Fibroblast of skin of right biceps (primary cell): ENCODE measurements around the gene PLCXD1.
A peak's percentile ranks its signal among the peaks of the same experiment; 100 is the strongest.
"Not testable (repeated sequence)": the region's sequence is repeated elsewhere in the genome, so short reads cannot be mapped to it uniquely, and the experiment has no call there.

ENCODE experiments used
- DNase-seq: peaks from one replicate; pipeline ENCODE4 v3.0.0-alpha.2; 2013

The PLCXD1 gene

DNA sequence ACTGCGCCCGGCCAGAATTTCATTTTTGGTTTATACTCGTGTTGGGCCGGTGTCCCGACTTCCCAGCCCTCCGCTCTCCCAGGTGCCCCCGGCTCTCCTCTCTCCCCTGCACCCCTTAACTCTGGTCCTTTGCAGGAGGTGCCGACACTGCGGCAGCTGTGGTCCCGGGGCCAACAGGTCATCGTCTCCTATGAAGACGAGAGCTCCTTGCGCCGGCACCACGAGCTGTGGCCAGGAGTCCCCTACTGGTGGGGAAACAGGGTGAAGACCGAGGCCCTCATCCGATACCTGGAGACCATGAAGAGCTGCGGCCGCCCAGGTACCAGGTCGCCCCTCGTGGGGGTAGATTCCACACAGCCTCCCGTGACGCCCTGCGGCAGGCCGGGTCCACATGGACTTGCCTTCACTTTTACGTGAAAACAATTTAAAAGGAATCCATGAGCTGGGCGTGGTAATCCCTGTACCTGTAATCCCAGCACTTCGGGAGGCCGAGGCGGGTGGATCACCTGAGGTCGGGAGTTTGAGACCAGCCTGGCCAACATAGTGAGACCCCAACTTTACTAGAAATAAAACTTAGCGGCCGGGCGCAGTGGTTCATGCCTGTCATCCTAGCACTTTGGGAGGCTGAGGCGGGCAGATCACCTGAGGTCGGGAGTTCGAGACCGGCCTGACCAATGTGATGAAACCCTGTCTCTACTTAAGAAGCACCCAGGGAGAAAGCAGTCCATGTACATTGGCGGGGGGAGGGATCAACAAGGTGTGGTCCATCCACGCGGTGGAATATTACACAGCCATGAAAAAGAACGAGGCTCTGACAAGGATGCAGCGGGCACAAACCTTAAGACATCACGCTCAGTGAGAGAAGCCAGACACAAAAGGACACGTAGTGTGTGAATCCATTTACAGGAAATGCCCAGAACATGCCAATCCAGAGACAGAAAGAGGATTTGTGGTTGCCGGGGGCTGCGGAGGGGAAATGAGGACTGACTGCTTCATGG, 12.0 kb downstream of the PLCXD1 start:
- no peak for DNase-seq

DNA sequence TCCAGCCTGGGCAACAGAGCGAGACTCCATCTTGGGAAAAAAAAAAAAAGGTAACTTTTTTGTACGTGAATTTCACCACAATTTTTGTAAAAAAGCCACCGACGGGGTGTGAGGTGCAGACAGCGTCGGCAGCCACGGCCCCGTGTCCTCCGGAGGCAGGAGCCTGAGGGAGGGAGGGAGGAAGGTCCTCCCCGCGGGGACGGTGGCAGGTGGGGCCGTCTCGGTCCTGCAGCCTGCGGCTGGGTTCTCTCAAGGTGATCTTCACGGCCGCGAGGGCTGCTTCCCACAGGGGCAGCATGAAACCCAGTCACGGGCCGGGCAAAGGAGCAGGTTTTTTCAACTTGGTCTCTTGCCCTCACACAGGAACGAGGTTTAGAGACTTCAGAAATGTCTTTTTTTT, 14.0 kb downstream of the PLCXD1 start:
- no peak for DNase-seq

DNA sequence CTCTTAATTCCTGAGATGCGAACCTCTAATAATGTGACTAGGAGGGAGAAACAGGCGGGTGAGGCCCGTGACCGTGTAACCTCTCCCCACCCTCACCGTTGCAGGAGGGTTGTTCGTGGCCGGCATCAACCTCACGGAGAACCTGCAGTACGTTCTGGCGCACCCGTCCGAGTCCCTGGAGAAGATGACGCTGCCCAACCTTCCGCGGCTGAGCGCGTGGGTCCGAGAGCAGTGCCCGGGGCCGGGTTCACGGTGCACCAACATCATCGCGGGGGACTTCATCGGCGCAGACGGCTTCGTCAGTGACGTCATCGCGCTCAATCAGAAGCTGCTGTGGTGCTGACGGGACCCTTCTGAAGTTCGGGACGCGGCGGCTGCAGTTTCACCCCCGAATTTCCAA, 17.8 kb downstream of the PLCXD1 start:
- no peak for DNase-seq

DNA sequence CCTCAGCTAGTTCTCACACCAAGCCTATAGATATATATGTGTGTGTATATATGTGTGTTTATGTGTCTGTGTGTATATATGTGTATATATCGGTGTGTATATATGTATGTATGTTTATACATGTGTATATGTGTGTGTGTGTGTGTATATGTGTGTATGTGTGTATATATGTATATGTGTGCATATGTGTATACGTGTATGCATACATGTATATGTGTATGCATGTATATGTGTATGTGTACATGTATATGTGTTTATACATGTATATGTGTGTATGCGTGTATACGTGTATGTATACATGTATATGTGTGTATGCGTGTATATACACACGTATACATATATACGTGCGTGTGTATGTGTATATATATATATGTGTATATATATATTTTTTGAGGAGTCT, 19.2 kb downstream of the PLCXD1 start:
- DNase-seq, result no peak

DNA sequence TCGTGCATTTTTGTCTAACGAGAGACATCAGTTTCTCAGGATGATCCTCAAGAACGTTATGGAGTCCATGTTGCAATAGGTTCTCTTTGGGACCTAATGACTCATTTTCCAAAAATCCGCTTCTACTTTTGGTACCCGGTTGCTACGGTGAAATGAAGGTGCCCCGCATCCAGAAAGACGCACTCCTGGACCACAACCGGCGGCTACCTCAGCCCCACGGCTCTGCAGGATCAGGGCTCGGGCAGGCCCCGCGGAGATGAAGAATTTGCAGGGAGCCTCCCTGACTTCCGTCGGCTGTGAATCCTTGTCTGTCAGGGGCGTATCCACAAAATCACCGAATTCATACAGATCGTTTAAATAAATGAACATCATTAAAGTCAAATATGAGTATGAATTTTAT, 21.8 kb downstream of the PLCXD1 start:
- DNase-seq, result peak; percentile 16

DNA sequence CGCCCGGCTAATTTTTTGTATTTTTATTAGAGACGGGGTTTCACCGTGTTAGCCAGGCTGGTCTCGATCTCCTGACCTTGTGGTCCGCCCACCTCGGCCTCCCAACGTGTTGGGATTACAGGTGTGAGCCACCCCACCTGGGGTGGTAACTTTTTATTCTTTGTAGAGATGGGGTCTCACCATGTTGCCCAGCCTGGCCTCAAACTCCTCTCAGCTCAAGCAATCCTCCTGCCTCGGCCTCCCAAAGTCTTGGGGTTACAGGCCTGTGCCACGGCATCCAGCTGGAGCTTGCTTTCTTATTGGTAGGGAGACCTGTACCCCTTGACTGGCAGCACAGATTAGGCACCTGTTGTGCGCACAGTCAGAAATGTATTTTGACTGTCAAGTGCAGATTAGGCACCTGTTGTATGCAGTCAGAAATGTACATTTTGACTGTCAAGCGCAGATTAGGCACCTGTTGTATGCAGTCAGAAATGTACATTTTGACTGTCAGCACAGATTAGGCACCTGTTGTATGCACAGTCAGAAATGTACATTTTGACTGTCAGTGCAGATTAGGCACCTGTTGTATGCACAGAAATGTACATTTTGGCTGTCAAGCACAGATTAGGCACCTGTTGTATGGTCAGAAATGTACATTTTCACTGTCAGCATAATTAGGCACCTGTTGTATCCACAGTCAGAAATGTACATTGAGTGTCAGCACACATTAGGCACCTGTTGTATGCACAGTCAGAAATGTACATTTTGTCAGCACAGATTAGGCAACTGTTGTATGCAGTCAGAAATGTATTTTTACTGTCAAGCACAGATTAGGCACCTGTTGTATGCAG, 24.8 kb downstream of the PLCXD1 start:
- not testable (repeated sequence) for DNase-seq

DNA sequence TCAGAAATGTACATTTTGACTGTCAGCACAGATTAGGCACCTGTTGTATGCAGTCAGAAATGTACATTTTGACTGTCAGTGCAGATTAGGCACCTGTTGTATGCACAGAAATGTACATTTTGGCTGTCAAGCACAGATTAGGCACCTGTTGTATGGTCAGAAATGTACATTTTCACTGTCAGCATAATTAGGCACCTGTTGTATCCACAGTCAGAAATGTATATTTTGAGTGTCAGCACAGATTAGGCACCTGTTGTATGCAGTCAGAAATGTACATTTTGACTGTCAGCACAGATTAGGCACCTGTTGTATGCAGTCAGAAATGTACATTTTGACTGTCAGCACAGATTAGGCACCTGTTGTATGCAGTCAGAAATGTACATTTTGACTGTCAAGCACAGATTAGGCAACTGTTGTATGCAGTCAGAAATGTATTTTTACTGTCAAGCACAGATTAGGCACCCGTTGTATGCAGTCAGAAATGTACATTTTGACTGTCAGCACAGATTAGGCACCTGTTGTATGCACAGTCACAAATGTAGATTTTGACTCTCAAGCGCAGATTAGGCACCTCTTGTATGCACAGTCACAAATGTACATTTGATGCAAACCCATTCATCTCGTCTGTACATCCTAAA, 25.6 kb downstream of the PLCXD1 start:
- DNase-seq, result not testable (repeated sequence)

DNA sequence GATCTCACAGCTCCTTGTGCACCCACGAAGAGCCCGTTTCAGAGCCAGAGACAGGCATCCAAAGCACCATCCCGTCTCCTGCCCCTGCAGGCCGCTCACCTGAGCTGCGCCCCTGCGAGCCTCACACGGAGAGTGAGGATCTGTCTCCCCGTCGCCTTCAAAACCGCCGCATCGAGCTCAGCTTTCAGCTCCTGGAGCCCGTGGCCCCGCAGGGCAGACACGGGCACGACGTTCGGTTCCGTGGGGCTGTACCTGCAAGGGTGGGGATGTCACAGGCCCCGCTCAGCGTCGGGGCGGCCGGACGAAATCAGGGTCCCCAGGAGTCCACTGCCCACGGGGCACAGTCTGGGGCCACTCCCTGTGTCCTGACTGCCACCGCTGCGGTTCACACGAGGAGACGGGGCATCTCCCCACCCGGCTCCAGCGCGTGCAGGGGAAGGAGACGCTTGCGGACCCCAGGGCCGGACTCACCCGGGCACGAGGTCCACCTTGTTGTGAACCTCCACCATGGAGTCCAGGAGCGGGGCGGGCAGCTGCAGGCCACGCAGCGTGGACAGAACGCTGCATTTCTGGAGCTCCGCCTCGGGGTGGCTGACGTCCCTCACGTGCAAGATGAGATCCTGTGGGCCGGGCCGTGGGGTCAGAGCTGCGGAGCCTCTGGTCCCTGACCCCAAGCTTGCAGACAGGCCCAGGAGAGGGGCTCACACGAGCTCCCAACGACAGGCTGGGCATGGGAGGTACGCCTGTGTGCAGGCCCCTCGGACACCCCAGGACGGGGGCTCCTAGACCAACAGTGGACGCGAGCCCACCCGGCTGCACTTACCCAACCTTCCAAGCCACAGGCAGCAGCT, 26.3 kb downstream of the PLCXD1 start:
- no peak for DNase-seq

DNA sequence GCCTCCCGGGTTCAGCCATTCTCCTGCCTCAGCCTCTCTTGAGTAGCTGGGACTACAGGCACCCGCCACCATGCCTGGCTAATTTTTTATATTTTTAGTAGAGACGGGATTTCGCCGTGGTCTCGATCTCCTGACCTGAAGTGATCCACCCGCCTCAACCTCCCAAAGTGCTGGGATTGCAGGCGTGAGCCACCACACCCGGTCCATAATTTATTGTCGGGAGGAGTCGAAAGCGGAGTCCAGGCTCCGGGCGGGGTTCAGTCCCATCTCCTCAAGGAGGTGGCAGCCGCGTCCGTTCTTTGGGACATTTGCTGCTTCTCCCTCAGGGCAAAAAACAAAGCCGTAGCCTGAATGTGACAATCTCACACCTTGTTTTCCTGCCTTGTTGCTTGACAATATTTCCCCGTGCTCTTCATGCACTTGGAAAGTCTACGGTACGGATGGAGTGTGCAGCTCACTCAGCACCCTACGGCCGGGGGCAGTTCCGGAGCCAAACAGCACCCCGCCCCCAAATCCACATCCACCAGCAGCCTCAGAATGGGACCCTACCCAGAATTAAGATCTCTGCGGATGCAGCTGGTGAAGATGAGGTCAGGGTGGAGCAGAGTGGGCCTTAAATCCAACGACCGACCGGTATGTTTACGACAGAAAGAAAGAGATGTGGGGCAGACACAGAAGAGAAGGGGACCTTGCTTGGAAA, 27.8 kb downstream of the PLCXD1 start:
- DNase-seq, result no peak

DNA sequence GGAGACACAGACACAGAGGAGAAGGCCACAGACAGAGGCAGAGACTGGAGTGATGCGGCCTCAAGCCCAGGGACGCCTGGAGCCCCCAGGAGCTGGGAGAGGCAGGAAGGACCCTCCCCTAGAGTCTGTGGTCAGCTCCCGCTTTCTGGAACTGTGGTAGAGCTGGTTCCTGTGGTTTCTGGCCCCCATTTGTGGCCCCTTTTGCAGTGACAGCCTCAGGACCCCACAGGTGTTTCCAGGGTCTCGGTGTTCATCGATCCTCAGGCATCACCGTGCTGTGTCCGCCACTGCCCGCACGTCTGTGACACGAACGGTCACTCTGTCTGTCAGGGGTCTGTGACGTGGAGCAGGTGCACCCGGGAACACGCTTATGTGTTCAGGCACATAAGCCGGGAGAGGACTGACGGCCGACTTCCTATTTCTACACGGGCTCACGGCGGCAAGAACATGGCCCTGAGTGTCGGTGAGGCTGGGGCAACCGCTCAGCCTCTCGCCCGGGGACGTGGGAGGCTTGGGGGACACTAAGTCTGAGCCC, 29.5 kb downstream of the PLCXD1 start:
- no peak for DNase-seq

DNA sequence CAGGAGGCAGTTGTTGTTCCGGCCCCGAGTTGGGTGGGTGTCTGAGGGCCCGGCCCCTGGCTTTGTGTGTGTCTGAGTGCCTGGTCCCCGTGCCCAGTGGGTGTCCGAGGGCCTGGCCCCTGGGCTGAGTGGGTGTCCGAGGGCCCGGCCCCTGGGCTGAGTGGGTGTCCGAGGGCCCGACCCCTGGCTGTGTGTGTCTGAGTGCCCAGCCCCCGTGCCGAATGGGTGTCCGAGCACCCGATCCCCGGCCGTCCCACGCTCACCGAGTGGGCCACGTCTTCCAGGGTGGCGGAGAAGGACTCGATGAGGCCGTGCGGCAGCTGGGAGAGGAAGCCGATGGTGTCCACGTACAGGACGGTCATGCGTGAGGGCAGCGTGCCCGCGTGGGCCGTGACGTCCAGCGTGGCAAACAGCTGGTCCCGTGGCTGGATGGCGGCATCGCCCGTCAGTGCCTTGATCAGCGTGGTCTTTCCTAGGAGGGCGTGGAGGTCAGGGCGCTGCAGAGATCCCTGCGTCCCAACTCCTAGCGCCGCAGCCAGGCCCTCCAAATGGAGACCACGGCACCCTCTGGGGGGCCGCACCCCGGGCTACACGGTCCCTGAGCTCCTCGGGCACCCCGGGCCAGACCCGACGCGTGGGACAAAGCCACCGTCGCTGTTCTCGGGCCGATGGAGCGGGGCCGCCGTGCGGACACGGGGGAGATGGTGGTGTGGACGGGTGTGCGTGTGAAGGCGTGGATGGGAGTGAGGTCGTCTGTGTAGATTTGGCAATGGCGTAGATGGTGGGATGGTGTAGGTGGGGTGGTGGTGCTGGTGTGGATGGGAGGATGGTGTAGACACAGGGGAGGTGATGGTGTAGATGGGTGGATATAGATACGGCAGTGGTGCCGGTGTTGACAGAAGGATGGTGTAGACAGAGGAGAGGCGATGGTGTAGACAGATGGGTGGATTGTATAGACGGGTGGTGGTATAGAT, 30.3 kb downstream of the PLCXD1 start:
- DNase-seq, result no peak

DNA sequence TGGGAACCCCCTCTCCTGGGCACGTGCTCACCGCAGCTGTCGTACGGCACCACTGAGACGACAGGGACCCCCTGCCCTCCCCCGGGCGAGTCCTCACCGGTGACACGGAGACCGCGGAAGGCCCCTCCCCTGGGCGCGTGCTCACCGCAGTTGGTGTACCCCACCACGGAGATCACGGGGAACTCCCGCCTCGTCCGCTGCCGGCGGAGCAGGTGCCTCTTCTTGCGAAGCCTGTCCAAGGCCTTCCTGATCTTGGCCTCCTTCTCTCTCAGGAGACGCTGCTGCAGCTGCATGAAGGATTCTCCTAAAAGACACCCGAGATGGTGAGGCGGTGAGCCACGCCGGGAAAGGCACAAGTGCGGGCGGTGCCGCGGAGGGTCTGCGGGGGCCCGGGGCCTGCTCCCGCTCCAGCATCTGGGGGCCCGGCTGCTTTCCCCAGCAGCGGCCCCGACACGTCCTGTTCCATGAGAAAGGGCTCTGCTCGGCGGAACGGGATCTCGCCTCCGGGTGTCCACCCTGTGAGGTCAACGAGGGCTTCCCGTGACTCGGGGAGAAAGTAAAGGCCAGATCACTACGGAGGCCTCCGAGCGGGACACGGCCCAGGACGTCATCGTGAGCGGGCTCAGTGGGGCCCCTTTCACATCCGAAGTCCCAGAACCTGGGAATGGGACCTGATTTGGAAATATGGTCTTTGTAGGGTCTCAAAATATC, 31.6 kb downstream of the PLCXD1 start:
- DNase-seq, result no peak

DNA sequence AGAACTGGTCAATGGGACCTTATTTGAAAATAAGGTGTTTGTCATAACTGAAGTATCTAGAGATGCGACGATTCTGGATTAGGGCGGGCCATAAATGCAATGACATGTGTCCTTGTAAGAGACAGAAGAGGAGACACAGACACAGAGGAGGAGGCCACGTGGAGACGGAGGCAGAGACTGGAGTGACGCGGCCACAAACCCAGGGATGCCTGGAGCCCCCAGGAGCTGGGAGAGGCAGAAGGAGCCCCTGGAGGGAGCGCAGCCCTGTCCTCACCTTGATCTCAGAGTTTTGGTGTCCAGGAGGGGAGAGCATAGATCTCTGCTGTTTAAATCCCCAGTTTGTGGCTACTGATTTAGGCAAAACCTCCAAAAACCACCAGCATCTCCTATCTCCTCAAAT, 32.4 kb downstream of the PLCXD1 start:
- no peak for DNase-seq

DNA sequence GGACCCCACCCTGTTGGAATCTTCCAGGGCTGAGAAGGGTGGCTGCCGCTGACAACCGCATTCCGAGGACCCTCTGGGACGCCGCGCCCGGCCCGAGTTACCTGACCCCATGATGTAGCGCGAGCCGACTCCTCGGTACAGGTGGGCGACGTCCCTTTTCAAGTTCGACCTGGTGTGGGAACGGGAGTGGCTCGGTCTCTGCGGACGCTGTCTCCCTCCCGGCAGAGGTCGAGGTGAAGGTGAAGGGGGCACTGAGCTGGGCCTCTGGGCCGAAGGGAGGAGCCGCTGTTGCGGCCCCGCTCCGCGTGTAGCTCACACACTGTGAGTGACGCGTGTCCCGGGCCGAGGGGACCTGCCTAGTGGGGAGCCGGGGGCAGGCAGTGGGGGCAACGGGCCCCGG, 32.9 kb downstream of the PLCXD1 start:
- DNase-seq, result no peak

DNA sequence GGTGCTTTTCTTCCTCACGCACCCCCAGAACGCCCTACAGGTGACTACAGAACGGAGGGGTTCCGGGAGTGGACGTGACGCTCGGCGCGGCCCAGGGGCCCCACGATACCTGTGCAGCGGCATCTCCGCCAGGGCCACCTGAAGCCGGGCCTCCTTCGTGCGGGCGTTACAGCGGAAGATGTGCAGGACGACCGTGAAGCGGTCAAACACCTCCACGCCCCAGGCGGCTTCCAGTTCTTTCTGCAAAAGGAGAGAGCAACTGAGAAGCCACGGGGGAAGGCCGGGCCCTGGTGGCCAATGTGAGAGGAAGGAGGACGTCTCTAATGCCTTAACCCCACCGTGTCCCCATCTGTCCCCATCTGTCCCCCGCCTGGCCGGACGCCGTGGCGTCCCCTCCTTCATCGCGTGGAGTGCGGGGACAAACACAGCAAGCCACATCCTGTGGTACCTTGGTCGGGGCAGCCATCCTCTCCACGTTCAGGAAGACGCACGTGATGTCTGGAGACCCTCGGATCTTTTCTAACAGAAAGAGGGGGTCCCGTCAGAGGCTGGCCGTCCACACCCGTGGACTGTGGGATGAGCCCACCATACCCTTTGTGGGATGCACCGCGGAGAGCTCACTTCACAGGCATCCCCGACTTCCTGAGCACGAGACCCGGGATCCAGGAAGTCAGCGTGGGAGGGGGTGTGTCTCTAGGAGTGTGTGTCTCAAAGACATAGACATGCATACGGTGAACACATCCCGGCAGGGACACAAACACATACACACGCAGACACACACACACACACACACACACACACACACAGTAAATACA, 33.8 kb downstream of the PLCXD1 start:
- DNase-seq, result no peak

DNA sequence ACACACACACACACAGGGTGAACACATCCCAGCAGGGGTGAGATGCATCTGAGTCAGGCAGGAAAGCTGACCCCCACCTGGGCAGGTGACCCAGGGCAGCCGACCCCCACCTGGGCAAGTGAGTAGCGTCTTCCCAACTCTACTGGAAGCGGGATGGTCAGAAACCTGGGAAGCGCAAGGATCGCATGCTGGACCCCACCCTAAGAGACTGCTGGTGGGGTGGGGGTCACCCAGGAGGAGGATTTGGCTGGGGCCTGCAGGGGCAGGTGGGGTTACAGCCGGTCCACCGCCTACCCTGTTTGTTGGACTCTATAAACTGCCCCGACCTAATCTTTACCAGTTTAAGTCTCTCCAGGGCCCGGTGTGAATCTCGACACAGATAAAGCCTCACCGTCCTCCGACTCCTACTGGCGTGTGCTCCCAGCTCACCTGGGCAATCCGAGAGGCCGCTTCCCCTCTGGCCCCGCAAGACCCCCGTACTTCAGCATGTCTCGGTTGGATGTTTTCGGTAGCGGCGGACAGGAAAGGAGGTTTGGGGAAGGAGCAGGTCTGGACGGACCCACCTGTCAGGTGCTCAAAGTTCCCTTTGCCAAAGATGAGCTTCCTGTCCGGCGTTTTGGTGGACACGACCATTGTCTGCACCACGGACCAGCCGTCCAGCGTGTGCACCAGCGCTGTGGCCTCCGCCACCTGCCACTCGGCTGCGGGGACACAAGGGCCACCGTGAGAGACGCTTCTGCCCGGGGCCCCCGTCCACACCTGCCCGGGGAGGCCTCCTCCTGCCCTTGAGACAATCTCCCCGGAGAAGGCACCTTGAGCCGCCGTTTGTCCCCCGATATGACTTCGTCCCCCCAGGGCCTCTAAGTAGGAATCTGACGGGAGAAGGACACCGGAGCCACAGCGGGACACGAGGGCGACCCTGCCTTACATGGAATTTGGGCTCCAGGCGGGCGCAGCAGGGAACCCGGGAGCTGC, 35.5 kb downstream of the PLCXD1 start:
- no peak for DNase-seq

DNA sequence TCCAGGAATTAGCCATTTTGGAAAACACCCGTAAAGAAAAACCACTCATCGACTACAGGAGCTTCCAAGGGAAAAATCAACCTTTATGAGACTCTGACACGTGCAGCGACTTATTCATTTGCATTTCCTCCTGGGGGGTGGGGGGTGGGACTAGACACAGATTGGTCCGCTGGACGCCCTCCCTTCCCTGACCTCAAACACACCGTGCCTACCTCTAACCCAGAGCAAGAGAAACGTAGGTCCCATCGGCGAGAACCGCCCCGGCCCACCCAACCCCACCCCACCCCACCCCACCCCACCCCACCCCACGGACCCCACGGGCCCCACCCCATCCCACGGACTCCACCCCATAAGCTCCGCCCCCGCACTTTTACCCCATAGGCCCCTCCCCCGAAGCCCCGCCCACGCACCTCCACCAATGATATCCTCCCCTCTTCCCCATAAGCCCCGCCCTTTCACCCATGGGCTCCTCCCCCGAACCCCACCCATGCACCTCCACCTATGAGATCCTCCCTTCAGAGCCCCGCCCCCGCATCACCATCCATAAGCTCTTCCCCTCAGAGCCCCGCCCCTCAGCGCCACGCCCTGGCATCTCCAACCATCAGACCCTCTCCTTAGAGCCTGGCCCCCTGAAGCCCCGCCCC, 36.4 kb downstream of the PLCXD1 start:
- DNase-seq, result no peak
